ES-I3 (cell line): Measurements from ENCODE around the gene CDO1.

Source experiments
- H3K36me3 ChIP-seq: 2 replicates; pipeline ENCODE4 v1.6.1; 2013; ENCODE audit warnings: mild to moderate bottlenecking, low read length, control low read depth, moderate library complexity; ENCODE audit not compliant: insufficient read depth
- H3K4me1 ChIP-seq: 2 replicates; pipeline ENCODE4 v1.6.1; 2013; ENCODE audit warnings: mild to moderate bottlenecking, control low read depth, low read length; ENCODE audit not compliant: insufficient read depth
- H3K9ac ChIP-seq: 2 replicates; pipeline ENCODE4 v1.6.1; 2013; ENCODE audit warnings: low read depth, mild to moderate bottlenecking, low read length, moderate library complexity
- H3K9me3 ChIP-seq: 2 replicates; pipeline ENCODE4 v1.6.1; 2013; ENCODE audit warnings: mild to moderate bottlenecking, low read length, moderate library complexity; ENCODE audit not compliant: control insufficient read depth, insufficient read depth

Gene CDO1

GRCh38 chr5:115788440-115788839 lies 28.0 kb downstream of the CDO1 start:
- Histone ChIP-seq H3K9me3 (no peaks in the 10 kb centered on the region), H3K9ac (no peak overlapping the region), H3K36me3 (no peaks in the 10 kb centered on the region), H3K4me1 (0 out of 2 replicates have a peak, but pooled peaks cover 5% of the 10 kb centered on the region)

GRCh38 chr5:115787426-115787825 lies 29.0 kb downstream of the CDO1 start:
- Histone ChIP-seq H3K4me1 (0 out of 2 replicates have a peak, but pooled peaks cover 5% of the 10 kb centered on the region), H3K9me3 (no peaks in the 10 kb centered on the region), H3K36me3 (no peaks in the 10 kb centered on the region), H3K9ac (no peak overlapping the region)

- no peaks in the 10 kb centered on the region for H3K36me3 ChIP-seq
- H3K9ac ChIP-seq, result no peak overlapping the region
- no peaks in the 10 kb centered on the region for H3K9me3 ChIP-seq
- H3K4me1 ChIP-seq, result 0 out of 2 replicates have a peak, but pooled peaks cover 5% of the 10 kb centered on the region
These were observed 30.9 kb downstream of the CDO1 start for GRCh38 chr5:115785381-115786065.

DNA sequence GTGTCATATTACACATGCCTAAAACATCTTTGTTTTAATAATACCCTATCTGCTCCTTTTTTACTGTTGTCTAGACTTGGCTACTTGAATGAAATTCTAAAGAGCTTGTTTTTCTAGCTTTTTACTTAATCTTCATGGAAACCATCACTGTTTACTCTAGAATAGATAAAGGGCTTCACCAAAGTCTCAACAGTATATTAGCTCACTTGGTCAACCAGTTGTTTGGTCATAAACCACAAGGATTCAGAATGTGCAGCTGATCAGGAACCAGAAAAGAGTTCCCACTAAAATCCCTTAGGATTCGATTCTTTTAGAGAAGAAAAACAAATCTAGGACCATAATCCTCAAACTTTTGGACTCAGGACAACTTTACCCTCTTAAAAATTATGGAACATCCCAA lies 38.0 kb downstream of the CDO1 start:
- H3K9ac ChIP-seq, result no peak overlapping the region
- no peaks in the 10 kb centered on the region for H3K36me3 ChIP-seq
- no peaks in the 10 kb centered on the region for H3K9me3 ChIP-seq
- H3K4me1 ChIP-seq, result no peaks in the 10 kb centered on the region

- Histone ChIP-seq H3K36me3 (no peaks in the 10 kb centered on the region), H3K4me1 (no peaks in the 10 kb centered on the region), H3K9ac (no peak overlapping the region), H3K9me3 (no peaks in the 10 kb centered on the region)
These were observed 39.5 kb downstream of the CDO1 start for GRCh38 chr5:115776989-115777388.

- Histone ChIP-seq H3K4me1 (no peaks in the 10 kb centered on the region), H3K9me3 (no peaks in the 10 kb centered on the region), H3K36me3 (no peaks in the 10 kb centered on the region), H3K9ac (no peak overlapping the region)
These were observed 40.5 kb downstream of the CDO1 start for GRCh38 chr5:115775999-115776398.

- no peaks in the 10 kb centered on the region for H3K36me3 ChIP-seq
- no peaks in the 10 kb centered on the region for H3K9me3 ChIP-seq
- no peaks in the 10 kb centered on the region for H3K4me1 ChIP-seq
- H3K9ac ChIP-seq, result no peak overlapping the region
These were observed 41.8 kb downstream of the CDO1 start for GRCh38 chr5:115774684-115775083.

GRCh38 chr5:115772731-115773475 lies 43.6 kb downstream of the CDO1 start:
- Histone ChIP-seq H3K9ac (no peak overlapping the region), H3K9me3 (no peaks in the 10 kb centered on the region), H3K36me3 (no peaks in the 10 kb centered on the region)

GRCh38 chr5:115770466-115770865 lies 46.0 kb downstream of the CDO1 start:
- Histone ChIP-seq H3K9me3 (no peaks in the 10 kb centered on the region), H3K4me1 (no peaks in the 10 kb centered on the region), H3K36me3 (no peaks in the 10 kb centered on the region), H3K9ac (no peak overlapping the region)

More at GRCh38 chr5:115772731-115773475, 43.6 kb downstream of the CDO1 start:
- no peaks in the 10 kb centered on the region for H3K4me1 ChIP-seq

DNA sequence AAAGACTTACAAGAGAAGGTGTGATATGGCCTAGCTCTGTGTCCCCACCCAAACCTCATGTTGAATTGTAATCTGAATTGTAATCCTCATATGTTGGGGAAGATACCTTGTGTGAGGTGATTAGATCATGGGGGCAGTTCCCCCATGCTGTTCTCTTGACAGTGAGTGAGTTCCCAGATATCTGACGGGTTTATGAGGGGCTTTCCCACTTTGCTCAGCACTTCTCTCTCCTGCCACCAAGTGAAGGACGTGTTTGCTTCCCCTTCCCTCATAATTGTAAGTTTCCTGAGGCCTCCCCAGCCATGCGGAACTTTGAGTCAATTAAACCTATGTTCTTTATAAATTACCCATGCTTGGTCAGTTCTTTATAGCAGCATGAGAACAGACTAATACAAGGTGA lies 49.0 kb downstream of the CDO1 start:
- Histone ChIP-seq H3K4me1 (no peaks in the 10 kb centered on the region), H3K36me3 (no peaks in the 10 kb centered on the region), H3K9ac (no peak overlapping the region), H3K9me3 (peaks cover 4% of the 10 kb centered on the region; the same call in 1 of the 2 replicates)

DNA sequence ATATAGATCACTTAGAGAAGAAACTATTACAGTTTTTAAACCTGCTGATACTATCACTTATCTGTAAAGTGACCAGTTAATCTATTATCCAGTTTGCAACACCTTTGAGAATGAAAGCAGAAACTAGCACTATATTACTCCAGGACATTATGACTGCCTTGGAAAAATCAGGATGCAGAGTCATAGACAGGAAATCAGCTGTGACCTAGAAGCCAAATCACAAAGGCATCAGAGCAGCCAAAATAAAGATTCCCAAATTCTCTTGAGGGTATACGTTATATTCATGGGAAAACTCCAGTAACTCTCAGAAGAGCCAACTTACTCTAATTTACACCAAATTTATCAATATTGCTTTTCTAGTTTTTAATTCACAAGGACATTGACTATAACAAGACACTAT lies 49.9 kb downstream of the CDO1 start:
- Histone ChIP-seq H3K9ac (no peak overlapping the region), H3K9me3 (peaks cover 4% of the 10 kb centered on the region; the same call in 1 of the 2 replicates), H3K36me3 (no peaks in the 10 kb centered on the region), H3K4me1 (no peaks in the 10 kb centered on the region)

DNA sequence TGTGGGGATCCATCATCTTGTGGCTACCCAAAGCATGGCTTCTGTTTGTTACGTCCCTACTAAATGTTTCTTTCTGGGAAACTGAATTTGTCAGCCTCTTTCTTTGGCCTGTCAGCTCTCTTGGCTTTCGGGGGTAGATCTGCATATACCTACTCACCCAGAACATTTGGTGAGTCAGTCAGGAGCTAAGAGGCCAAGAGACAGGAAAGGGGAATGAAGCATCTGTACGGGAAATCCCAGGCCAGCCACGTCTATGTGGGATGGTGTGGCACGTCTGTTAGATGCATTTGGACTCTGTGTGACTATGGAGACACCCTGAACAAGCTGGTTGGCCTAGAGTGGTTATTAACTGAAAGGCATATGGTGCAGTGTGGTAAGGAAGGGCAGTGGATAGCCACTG lies 58.1 kb downstream of the CDO1 start:
- Histone ChIP-seq H3K36me3 (no peaks in the 10 kb centered on the region), H3K9me3 (0 out of 2 replicates have a peak, but pooled peaks cover 2% of the 10 kb centered on the region), H3K9ac (no peak overlapping the region), H3K4me1 (no peaks in the 10 kb centered on the region)

DNA sequence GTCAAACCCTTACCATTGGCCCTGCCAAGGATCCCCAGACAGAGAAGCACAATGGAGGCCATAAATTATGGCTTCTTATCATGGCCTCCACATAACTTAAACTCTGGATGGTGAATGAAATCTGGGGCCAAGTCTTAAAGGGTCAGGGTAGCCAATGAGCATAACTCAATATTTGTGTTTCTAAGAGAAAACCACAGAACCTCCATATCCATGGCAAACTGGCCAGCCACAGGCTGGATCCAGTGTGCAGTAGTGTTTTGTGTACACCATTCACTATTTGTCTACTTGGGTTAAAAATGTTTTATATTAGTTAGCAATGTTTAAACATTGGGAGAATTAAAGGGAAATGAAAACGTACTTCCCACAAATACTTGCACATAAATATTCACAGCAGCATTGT lies 60.8 kb downstream of the CDO1 start:
- H3K36me3 ChIP-seq, result no peaks in the 10 kb centered on the region
- no peaks in the 10 kb centered on the region for H3K9me3 ChIP-seq
- H3K4me1 ChIP-seq, result peaks cover 6% of the 10 kb centered on the region; the same call in 1 of the 2 replicates
- no peak overlapping the region for H3K9ac ChIP-seq
